ENCODE data around the gene SPATA31A7. TPM values are rescaled to one million over a fixed set of nuclear protein-coding genes. Genes with fewer than 3 reads are reported as not detected.
"Not testable (repeated sequence)": the region's sequence is repeated elsewhere in the genome, so short reads cannot be mapped to it uniquely, and the experiment has no call there.

Gene SPATA31A7
- not detected in 2 replicates for total RNA-seq (2014; rRNA removed; shearing (Covaris generic))

DNA sequence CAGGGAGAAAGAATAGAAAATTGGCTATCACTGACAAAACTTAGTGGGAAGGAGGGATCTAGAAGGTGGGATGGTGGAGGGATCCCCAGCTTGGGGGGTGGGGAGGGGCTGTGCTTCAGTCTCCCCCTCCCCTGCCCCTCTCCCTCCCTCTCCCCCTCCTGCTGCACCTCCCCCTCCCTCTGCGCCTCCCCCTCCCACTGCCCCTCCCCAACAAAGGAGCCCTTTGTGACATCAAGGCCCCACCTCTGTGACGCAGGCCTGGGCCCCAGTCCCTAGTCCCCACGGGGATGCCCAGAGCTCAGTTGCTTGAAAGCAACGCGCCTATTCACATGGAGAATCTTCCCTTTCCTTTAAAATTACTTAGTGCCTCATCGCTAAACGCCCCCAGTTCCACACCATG is at the start of gene SPATA31A7:
SPATA31A7 (plus strand) TSS at position 301 of the 400 bp plus-strand sequence; CDS start at position 330, 29 bp downstream.
- H3K36me3 ChIP-seq (replicated peaks; ENCODE audit: control insufficient read depth, insufficient read depth, low read length); H3K4me3 ChIP-seq (ENCODE audit: insufficient read depth, low read depth, low read length); H3K27me3 ChIP-seq (ENCODE audit: control insufficient read depth, insufficient read depth, low read length); DNase-seq: not testable (repeated sequence)

DNA sequence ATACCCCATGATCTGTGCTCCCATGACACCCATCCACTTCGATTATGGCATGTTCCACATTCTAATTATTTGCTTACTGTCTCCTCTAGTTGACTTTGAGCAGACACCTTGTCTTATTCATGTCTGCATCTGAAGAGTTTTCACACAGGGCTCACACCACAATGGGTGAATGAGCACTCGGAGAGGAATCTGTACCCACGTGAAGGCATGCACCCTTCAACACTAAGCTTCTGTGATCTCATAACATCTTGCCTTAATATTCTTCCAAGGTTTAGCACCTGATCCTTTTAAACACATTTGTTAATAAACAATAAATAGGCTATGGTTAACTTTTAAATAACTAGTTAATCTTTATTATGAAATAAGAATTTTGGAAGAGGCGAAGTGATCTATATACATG is 36.6 kb downstream of the SPATA31A7 start:
- not testable (repeated sequence) for DNase-seq; H3K4me3 ChIP-seq (ENCODE audit: insufficient read depth, low read depth, low read length); H3K36me3 ChIP-seq (replicated peaks; ENCODE audit: control insufficient read depth, insufficient read depth, low read length); H3K27me3 ChIP-seq (ENCODE audit: control insufficient read depth, insufficient read depth, low read length)

Data from H7 (cell line).